NCI-H1436 treated with DMSO at 0.1 percent for 48 hours (cell line): Measurements from ENCODE around the gene DCAF11.
A peak's percentile ranks its signal among the peaks of the same experiment; 100 is the strongest.

ENCODE experiments used
- DNase-seq: peaks from one replicate; lab custom pipeline; 2025; lab: John Stamatoyannopoulos, UW

DCAF11 gene

GRCh38 chr14:24079491-24080141 is 35.0 kb upstream of the DCAF11 start:
- no peak for DNase-seq

- no peak for DNase-seq
Observed at GRCh38 chr14:24080142-24080530, 34.4 kb upstream of the DCAF11 start.

GRCh38 chr14:24080888-24081738 is 33.5 kb upstream of the DCAF11 start:
- no peak for DNase-seq

- no peak for DNase-seq
Observed at GRCh38 chr14:24081739-24082211, 32.8 kb upstream of the DCAF11 start.

DNA sequence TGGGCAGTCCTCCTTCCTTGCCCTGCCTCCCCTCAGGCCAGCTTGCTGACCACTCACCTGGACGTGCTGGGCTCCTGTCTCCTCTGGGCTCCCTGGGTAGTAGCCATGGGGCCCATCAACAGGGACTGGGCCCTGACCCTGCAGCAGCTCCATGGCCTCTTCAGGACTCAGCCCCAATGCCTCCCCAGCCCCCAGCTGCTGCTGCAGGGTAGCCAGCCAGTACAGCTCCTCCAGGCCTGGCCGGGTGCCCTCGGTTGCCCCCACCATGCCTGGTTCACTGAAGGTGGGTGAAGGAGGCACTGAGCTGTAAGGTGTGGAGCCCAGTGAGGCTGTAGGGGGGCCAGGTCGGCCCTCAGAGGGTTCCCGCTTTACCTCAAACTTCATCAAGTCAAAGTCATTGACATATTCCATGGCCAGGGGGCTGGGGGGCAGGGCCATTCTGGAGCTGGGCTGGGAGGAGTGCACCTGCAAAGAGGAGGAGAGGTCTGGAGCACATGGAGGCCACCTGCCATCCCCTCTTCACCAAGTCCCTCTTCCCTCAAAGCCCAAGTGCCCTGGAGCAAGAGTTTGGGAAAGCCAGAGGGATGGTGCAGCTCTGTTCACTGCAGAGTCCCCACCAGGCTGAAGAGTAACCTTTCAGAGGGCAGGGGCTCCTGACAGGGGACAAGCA is 32.0 kb upstream of the DCAF11 start:
- no peak for DNase-seq

DNA sequence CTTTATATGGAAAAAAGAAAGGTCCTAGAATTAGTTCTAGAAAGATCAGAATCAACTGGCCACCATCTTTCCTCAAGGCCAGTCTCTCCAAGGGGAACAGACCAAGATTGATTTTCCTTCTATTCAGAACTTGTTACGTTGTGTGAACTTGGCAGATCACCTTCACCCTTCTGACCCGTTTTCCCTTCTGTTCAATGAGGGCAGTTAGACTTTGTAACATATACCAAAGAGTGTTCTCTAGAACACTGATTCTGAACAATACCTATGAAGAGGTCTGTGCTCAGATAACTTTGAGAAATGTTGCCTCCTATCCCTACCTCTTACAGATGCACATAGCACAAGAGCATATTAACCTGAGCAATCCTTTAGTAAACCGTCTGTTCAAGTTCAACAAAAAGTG is 31.1 kb upstream of the DCAF11 start:
- DNase-seq: no peak

GRCh38 chr14:24084440-24084839 is 30.1 kb upstream of the DCAF11 start:
- DNase-seq: no peak

DNA sequence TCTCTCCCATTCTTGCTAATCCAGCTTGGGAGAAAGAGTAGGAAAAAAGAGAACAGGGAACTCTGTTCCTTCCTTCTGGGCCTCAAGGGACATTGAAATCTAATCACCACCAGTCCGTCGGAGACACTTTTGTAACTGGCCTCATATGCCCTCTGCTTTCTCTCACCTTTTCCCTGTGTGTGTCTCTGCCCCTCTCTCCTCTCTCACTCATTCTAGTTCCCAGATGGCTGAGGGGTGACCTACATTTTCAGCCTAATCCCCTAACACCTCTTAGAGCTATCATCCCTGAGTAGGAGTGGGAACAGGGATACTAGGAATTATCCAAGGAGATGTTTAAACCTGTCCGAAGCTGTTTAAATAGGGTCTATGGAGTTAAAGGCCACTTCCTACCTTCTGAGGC is 29.4 kb upstream of the DCAF11 start:
- DNase-seq: no peak

DNA sequence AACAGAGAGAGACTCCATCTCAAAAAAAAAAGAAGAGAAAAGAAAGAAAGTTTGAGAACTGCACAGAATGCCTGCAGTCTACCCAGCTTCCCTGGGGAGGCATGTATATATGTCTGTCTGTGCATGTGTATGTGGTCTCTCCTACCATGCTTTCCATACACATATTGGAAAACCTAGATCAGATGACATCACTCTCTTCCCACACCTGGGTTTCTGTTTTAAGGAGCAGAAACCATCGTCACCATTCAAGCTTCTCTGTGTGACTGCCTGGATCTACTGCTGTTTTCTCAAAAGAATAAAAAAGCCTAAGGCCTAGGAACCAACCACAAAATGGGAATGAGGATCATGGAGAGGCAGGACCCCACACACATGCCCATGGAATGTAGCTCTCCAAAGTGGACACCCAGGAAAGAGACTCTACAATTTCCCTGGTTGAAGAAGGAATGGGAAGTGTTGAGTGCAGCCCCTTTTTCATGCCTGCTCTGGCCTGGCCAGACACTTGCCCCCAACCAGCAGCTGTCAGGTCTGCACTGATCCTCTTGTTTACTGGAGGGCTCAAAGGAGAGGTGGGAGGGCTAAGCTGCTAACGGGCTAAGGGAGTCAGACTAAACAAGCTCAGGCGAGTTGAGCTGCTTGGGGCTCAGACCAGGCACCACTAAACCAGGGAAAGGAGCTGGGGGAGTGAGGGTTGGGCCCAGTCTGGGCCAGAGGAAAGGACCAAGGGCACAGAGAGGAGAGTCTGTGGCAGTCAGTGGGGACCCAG is 28.2 kb upstream of the DCAF11 start:
- no peak for DNase-seq

DNA sequence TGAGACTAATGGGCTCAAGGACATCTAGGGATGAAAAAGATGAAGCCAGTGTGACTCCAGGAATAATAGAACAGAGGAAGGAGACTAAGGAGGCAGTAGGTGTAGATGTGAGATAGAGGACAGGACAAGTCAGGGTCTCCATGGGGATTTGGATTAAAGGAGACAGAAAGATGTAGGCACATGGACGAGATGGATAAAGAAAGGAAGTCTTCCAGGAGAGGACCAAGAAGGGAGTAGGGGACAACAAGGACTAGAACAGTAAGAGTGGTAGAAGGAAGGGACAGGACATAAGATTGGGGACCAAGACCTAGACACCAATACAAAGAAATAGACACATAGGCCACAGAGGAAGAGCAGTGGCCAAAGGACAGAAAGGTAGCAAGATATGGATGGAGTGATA is 27.6 kb upstream of the DCAF11 start:
- no peak for DNase-seq

DNA sequence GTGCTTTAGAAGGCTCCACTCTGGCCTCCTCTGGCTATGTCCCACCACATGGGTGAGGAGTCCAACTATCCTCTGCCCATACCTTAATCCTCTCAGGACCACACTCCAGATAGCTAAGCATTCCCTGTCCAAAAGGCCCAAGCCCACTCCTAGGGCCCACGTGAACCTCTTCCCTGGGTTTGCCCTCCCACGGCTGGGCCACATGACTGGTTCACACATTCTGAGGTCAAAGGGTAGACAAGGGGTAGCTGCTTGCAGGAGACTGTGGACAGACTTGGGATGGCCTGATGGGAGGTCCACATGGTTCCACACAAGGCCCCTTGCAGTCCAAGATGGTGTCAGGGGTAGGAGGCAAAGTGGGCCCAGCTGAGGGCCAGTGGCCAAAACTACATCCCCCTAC is 26.5 kb upstream of the DCAF11 start:
- no peak for DNase-seq

DNA sequence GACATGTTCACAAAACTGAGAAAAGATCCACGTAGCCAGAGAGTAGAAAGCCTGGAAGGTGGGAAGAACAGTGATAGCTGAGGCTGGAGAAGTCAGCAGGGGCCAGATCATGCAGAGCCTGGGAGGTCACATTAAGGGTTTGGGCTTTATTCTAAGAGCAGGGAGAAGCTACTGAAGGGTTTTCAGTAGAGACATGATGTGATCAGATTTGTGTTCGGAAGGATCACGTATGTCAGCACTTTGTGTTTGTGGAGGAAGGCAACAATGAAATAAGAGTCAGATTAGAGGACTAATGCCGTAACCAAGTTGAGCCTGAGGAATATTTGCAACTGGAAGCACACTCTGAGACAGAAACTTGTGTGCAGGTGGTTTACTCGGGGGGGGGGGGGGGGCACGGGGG is 24.7 kb upstream of the DCAF11 start:
- no peak for DNase-seq

GRCh38 chr14:24092110-24092504 is 22.5 kb upstream of the DCAF11 start:
- DNase-seq: no peak

GRCh38 chr14:24092505-24093206 is 21.9 kb upstream of the DCAF11 start:
- DNase-seq: no peak

DNA sequence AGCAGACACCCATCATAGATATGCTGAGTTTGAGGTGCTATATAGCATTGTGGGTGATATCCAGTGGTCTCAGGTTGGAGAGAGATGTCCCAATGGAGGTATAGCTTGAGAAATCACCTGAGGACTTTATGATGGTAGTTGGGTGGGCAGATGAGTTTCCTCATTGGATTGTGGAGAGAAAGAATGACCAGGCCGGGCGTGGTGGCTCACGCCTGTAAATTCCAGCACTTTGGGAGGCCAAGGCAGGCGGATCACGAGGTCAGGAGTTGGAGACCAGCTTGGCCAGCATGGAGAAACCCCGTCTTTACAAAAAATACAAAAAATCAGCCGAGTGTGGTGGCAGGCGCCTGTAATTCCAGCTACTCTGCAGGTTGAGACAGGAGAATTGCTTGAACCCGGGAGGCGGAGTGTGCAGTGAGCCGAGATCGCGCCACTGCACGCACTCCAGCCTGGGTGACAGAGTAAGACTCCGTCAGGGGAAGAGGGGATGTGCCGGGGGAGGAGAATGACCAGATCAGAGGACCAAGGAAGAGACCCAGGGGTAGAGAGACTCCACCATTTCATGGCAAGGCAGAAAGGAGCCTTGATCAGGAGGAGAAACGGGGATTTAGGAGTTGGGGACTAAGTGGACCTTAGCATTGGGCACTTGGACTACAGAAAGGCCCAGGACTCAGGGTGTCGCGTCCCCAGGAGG is 21.2 kb upstream of the DCAF11 start:
- DNase-seq: no peak

GRCh38 chr14:24093901-24094840 is 20.4 kb upstream of the DCAF11 start, which contains the start of gene PCK2:
TSS of gene PCK2 (plus strand) at chr14:24094311. CDS start at chr14:24094406, 95 bp downstream.
- peak; percentile 71 for DNase-seq

GRCh38 chr14:24094841-24095270 is 19.7 kb upstream of the DCAF11 start:
- DNase-seq: no peak

- no peak for DNase-seq
Observed at GRCh38 chr14:24095271-24096068, 19.1 kb upstream of the DCAF11 start.
